KMS-11 (cell line): ENCODE results near the gene IQGAP2.

Experiments
- H2AFZ ChIP-seq: fragments of 200-600 bp; sonication (generic); 2 replicates; pipeline ENCODE4 v1.6.1; 2016; ENCODE audit warnings: antibody characterized with exemption, mixed run types, low read depth
- H3K27ac ChIP-seq: fragments of 200-600 bp; sonication (generic); 2 replicates; pipeline ENCODE4 v1.6.1; 2016; ENCODE audit warnings: mild to moderate bottlenecking, mixed run types
- H3K27me3 ChIP-seq: fragments of 200-600 bp; sonication (generic); 2 replicates; pipeline ENCODE4 v1.6.1; 2017; ENCODE audit warnings: mild to moderate bottlenecking, low read depth, mixed run types, moderate library complexity; ENCODE audit not compliant: insufficient read depth
- H3K36me3 ChIP-seq: fragments of 200-600 bp; sonication (generic); 2 replicates; pipeline ENCODE4 v1.6.1; 2017; ENCODE audit warnings: mild to moderate bottlenecking, mixed run types; ENCODE audit not compliant: insufficient read depth
- H3K4me1 ChIP-seq: fragments of 200-600 bp; sonication (generic); 2 replicates; pipeline ENCODE4 v1.6.1; 2016; ENCODE audit warnings: mild to moderate bottlenecking, low read depth, mixed run types; ENCODE audit not compliant: poor library complexity, severe bottlenecking
- H3K4me2 ChIP-seq: fragments of 200-600 bp; sonication (generic); 2 replicates; pipeline ENCODE4 v1.7.0; 2016; ENCODE audit warnings: mild to moderate bottlenecking, mixed run types
- H3K4me3 ChIP-seq: fragments of 200-600 bp; sonication (generic); IDR thresholded peaks from 2 replicates; pipeline ENCODE4 v1.6.1; 2017; ENCODE audit warnings: low read depth, low read length, mixed read lengths; ENCODE audit not compliant: insufficient read depth
- H3K79me2 ChIP-seq: fragments of 200-600 bp; sonication (generic); 2 replicates; pipeline ENCODE4 v1.6.1; 2016; ENCODE audit warnings: low read depth, mixed run types; ENCODE audit not compliant: insufficient read depth
- H3K9ac ChIP-seq: fragments of 200-600 bp; sonication (generic); 2 replicates; pipeline ENCODE4 v1.6.1; 2016; ENCODE audit warnings: mild to moderate bottlenecking, mixed run types
- H4K20me1 ChIP-seq: fragments of 200-600 bp; sonication (generic); 2 replicates; pipeline ENCODE4 v1.6.1; 2016; ENCODE audit warnings: mild to moderate bottlenecking, mixed run types; ENCODE audit not compliant: insufficient read depth
- TF ChIP-seq, protein P1 (sequence below): fragments of 200-600 bp; sonication (generic); conservative IDR thresholded peaks from 2 replicates; pipeline ENCODE4 v1.6.1; 2017; ENCODE audit warnings: low read depth, mild to moderate bottlenecking, antibody characterized with exemption, low read length, moderate library complexity, mixed read lengths

Gene IQGAP2

DNA sequence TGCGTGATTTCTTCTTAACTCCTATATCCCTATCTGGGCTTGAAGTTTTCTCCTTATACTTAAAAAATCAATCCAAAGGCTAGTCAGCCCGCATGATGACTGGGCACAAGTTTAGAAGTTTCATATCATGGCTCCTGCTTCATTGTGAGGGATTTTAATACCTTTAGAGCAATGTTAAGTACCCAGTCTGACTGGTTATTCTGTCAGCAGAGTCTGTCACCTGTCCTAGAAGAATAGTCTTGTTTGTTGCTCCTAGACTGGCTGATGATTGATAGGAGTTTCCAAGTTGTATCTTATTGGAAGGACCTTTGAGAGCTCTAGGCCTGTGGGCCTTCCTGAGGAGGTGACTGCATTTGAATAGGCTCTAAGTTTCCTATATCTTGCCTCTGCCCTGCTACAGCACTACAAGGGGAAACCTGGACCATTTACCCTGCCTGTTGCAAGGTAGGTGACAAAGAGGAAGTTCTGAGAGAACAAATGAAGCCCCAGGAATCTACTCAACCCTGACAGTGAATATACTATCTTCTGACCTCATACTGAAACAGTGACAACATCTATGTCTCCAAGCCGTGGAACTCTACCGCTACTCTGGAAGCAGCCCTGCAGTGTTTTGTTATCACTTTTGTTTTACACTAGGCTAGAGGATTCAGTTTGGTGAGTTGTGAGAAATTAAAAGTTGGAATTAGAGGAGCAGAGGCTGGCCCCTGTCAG is 153.6 kb downstream of the IQGAP2 start:
- Histone ChIP-seq H3K79me2 (peaks cover 56% of the 10 kb centered on the region), H3K4me2 (no peak overlapping the region), H2AFZ (no peak overlapping the region), H3K9ac (no peak overlapping the region), H3K36me3 (peaks cover 3% of the 10 kb centered on the region; the same call in 1 of the 2 replicates), H4K20me1 (no peaks in the 10 kb centered on the region), H3K27ac (no peak overlapping the region), H3K4me3 (no peak overlapping the region), H3K4me1 (peaks cover 25% of the 10 kb centered on the region), H3K27me3 (no peaks in the 10 kb centered on the region)
- TF ChIP-seq, protein P1, sequence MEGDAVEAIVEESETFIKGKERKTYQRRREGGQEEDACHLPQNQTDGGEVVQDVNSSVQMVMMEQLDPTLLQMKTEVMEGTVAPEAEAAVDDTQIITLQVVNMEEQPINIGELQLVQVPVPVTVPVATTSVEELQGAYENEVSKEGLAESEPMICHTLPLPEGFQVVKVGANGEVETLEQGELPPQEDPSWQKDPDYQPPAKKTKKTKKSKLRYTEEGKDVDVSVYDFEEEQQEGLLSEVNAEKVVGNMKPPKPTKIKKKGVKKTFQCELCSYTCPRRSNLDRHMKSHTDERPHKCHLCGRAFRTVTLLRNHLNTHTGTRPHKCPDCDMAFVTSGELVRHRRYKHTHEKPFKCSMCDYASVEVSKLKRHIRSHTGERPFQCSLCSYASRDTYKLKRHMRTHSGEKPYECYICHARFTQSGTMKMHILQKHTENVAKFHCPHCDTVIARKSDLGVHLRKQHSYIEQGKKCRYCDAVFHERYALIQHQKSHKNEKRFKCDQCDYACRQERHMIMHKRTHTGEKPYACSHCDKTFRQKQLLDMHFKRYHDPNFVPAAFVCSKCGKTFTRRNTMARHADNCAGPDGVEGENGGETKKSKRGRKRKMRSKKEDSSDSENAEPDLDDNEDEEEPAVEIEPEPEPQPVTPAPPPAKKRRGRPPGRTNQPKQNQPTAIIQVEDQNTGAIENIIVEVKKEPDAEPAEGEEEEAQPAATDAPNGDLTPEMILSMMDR: no peak

DNA sequence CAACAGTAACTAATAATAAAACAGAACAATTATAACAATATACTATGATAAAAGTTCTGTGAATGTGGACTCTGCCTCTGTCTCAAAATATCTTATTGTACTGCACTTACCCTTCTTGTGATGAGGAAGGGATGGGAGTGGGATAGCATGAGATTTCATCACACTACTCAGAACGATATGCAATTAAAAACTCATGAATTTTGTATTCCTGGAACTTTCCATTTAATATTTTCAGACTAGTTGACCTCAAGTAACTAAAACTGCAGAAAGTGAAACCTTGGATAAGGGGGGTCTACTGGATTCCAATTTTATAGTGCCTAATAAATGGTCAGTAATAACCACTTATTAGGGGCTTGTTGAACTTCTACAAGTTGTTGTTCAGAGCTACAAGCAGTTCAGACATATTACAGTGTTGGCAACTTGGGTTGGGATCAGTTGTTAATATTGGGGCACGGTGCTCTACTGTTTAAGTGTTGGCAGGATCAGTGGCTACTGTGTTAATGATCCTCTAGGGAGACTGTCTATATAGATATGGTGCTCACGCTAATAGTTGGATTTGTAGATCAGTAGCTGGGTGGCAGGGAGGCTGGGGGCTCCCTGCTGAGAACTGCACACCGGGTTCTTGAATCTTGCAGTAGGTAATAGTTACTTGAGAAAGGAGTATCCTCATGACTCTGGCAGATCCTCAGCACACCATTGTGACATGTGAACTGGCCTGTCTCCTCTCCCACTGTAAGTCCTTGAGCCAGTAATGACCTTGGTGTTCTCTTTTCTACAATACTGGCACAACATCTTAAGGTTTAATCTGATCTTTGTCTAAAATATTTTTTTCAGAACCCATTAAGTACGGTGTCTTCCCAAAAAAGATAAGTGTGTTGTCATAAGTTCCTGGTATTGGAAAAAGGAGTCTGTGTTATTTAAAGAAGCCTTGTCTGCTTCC is 158.1 kb downstream of the IQGAP2 start:
- H3K36me3 ChIP-seq: peaks cover 12% of the 10 kb centered on the region; the same call in 1 of the 2 replicates
- no peak overlapping the region for H3K4me3 ChIP-seq
- no peak overlapping the region for H3K27ac ChIP-seq
- no peaks in the 10 kb centered on the region for H3K27me3 ChIP-seq
- peaks cover 26% of the 10 kb centered on the region; the same call in 1 of the 2 replicates for H3K79me2 ChIP-seq
- H3K4me1 ChIP-seq: no peaks in the 10 kb centered on the region
- no peaks in the 10 kb centered on the region; the same call in 1 of the 2 replicates for H4K20me1 ChIP-seq
- no peak overlapping the region for H2AFZ ChIP-seq
- TF ChIP-seq, protein P1: no peak
- H3K4me2 ChIP-seq: no peak overlapping the region
- no peak overlapping the region for H3K9ac ChIP-seq

DNA sequence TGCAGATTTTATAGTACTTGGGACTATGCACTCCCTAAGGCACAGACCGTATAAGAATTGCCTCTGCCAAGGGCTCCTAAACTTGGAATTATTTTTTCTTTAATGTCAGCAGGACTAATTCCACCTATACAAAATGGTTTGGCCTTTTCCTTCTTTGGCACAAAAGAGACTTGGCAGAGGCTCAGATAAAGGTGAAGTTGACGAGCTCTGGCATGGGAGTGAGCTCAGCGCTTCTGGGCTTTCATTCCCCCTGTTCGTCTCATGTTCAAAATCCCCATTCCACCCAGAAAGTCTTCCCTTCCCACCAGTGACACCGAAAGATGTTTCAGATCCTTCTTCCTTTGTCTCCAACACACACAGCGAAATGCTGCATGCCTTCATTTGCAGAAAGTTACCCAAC is 158.9 kb downstream of the IQGAP2 start:
- TF ChIP-seq, protein P1: no peak
- H4K20me1 ChIP-seq: no peaks in the 10 kb centered on the region; the same call in 1 of the 2 replicates
- no peak overlapping the region for H3K27ac ChIP-seq
- no peak overlapping the region for H2AFZ ChIP-seq
- H3K4me2 ChIP-seq: no peak overlapping the region
- H3K79me2 ChIP-seq: peaks cover 24% of the 10 kb centered on the region; the same call in 1 of the 2 replicates
- H3K27me3 ChIP-seq: no peaks in the 10 kb centered on the region
- no peak overlapping the region for H3K4me3 ChIP-seq
- no peak overlapping the region for H3K9ac ChIP-seq
- H3K36me3 ChIP-seq: peaks cover 12% of the 10 kb centered on the region; the same call in 1 of the 2 replicates
- peaks cover 2% of the 10 kb centered on the region for H3K4me1 ChIP-seq

DNA sequence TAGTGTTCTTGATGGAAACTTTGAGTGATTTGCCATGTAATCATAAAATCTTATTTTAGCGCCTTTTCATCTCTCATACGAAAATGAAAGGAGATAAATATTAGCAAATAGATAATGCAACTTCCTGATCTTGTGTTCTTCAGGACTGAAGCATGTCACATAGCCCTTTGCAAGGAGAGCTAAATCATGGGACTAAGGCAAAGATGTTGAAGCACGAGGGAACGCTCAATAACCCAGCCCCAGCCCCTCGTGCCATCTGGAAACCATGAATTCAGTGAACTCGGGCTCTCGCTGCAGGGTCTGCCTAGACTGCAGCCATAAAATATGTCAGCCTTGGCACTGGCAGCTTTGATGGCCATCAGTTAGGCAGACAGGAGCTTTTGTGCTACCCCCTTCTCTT is 161.9 kb downstream of the IQGAP2 start:
- H3K9ac ChIP-seq: no peak overlapping the region
- TF ChIP-seq, protein P1: no peak

More for the DNA sequence above, 161.9 kb downstream of the IQGAP2 start:
- Histone ChIP-seq H3K27me3 (no peaks in the 10 kb centered on the region), H3K27ac (no peak overlapping the region), H3K4me2 (no peak overlapping the region), H4K20me1 (no peaks in the 10 kb centered on the region; the same call in 1 of the 2 replicates), H3K4me1 (peaks cover 19% of the 10 kb centered on the region), H3K4me3 (no peak overlapping the region), H3K36me3 (peaks cover 9% of the 10 kb centered on the region; the same call in 1 of the 2 replicates), H3K79me2 (peaks cover 13% of the 10 kb centered on the region; the same call in 1 of the 2 replicates), H2AFZ (no peak overlapping the region)
